Hypothalamus (tissue), 51 donors: ENCODE results near the gene SIGLEC7.
"Not testable (repeated sequence)": the region's sequence is repeated elsewhere in the genome, so short reads cannot be mapped to it uniquely, and the experiment has no call there.

ENCODE experiments used
- DNase-seq, 51 donors: peaks; one replicate each; lab custom pipeline; 2025; lab: John Stamatoyannopoulos, UW

The SIGLEC7 gene

DNA sequence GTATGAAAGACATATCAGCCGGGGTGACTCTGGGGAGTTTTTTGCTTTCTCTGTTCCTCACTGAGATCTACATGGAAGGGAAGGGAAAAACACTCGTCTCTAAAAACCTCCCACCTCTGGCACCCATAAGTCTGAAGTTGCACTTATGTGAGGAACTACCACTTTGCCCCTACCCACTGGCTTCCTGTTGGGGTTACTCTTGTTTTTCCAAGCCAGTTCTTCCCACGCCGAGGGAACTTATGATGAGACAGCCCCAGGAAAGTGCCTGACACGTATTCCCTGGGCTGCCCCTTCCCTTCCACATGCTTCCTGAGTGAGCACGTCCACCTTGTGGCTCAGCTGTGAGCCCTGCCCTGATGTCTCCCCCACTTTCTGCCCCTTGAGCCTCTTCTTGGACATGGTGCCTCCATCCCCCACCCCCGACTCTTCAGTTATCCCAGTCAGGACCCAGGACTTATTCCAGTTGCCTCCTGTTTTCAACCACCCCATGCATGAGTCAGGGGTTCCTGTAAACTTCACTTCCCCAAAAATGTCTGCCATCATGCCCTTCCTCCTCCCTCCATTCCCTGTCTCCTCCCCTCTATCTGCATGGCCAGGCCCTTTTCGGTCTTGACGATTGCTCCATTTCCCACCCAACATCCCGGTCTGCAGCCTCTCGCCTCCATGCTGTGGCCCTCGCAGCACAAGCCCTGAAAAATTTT is 5.1 kb upstream of the SIGLEC7 start:
- peak in 2 of 51 donors; percentile 4 to 9 for DNase-seq

DNA sequence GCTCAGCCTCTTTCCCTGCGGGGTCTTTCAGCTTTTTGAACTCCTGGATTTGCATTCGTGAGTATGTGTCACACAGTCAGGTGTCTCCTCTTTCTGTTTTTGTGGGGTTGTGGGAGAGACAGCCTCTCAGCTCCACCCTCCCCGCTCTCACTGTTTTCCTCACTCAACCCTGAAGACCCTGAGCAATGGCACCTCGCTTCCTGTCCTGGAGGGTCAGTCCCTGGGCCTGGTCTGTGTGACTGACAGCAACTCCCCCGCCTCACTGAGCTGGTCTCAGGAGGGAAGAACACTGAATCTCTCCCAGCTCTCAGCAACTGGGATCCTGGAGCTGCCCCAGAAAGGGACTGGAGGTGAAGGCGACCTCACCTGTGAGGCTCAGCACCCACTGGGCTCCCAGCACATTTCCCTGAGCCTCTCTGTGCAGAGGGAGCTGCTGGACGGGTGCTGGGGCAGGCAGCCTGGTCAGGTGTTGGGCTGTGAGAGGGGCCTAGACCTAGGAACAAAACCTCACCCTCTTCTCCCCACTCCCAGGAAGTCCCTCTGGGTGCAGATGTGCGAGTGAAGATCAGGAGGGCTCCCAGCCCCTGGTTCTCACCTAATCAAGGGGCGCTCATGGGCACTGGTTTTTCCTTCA is 4.2 kb upstream of the SIGLEC7 start:
- no peak for DNase-seq

GRCh38 chr19:51138549-51138979 is 3.5 kb upstream of the SIGLEC7 start:
- DNase-seq = peak in 6 of 51 donors; percentile 5 to 13 (median 10)

DNA sequence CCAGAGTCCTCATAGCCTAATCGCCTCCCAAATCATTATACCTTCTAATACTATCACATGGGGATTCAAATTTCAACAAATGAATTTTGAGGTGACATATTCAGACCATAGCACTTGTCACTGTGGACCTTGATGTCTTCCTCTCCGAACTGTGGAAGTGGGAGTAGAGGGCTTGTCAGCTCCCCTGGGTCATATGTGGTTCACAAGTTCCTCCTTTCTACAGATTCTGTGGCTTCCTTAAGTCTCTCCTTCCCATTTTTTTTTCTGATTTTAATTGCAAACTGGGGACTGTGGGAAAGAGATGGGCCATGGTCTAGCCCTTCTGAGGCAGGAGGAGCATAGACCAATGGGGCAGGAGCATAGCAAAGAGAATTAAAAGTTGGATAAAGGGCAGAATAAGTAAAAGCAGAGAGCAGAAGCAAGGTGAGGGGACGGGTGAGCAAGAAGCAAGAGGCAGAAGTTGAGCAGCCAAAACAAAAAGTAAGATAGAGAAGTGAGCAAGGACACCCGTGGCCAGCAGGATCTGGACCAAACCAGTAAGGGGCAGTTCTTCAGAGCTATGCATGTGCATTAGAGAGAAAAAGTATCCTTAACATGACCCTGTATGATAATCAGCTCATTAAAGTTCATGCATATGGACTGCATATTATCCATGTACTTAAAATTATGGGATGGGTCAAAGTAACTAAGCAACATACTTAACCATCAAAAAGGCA is 2.6 kb upstream of the SIGLEC7 start:
- peak in 1 of 51 donors; percentile 11 for DNase-seq

DNA sequence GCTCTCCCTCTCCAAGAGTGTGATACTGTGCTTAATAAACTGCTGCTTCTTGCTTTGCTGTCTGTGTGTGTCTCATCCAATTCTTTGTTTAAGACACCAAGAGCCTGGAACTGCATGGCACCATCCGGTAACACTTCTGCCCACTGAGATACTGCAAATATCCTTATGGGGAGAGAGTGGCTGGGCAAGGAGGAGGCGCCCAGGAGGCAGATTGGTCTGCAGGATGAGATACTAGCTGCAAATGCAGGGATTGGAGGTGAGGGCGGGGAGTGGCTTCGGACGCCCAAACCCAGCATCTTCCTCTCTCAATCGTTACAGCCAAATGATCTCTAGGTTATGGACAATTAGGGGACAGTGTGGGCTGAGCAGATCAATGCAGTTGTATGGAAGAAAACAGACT is 1.7 kb upstream of the SIGLEC7 start:
- DNase-seq = no peak

DNA sequence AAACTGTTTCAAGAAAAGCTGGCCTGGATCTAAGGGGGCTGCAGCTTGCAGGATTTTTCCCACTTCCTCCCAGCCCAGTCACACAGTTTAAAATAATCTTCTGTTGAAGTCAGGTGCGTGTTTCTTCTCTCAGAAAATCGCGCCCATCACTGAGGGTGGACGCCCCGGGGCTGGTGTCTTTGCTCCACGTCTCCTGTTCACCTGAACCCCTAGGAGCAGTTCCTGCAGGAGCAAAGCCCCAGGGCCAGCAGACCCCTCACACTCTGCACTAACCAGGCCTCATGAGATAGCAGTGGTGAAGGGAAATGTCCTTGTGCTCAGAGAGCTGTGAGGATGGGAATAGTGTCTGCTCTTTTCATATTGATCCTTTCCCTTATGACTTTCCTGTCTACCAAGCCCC is 920 bp upstream of the SIGLEC7 start:
- no peak for DNase-seq

DNA sequence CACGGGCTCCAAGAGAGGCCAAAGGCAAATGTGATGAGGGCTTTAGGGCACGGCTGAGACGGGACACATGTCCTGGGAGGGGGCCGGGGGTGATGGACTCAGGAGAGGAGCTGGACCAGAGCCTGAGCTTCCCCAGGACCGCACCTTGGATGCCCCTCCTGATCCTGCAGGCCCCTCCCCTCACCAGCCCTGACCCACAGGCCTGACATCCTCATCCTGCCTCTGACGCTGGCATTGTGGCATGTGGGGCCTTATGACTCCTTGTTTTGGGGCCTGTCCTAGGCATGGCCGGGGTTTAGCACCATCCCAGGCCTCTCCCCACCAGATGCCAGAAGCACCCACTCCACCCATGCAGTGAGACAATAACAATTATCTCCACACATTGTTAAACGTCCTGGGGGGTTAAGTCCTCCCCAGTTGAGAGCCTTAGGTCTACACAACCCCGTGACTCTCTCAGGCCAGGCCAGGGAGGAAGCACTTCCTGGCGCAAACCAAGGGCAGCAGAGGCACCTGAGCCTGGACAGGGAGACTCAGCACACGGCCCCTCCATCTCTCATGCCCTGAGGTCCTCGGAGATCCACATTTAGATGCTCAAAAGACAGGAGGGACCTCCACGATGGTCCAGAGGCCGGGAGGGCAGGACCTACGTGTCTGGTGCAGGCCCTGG is 841 bp downstream of the SIGLEC7 start:
- not testable (repeated sequence) for DNase-seq

DNA sequence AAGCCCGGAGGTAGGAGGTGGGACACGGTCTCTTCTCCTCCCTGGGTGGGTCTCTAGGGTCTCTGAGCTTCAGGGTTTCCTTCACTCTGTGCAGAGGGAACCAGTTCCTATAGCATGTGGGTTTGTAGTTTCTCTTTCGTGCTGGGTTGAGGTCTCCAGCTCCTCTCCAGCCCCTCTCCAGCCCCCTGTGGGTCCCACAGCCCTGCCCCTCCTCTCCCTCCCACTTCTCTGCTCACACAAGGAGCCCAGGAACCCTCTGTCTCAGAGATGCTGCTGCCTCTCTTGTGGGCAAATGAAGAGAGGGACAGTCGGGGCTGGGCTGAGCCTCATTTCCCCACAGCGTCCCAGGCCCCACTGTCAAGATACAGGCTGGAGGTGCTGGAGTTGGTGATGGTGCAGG is 1.4 kb downstream of the SIGLEC7 start:
- no peak for DNase-seq

- DNase-seq = no peak
Observed at GRCh38 chr19:51144482-51145045, 2.5 kb downstream of the SIGLEC7 start.

GRCh38 chr19:51145916-51146493 is 3.9 kb downstream of the SIGLEC7 start:
- DNase-seq = no peak

DNA sequence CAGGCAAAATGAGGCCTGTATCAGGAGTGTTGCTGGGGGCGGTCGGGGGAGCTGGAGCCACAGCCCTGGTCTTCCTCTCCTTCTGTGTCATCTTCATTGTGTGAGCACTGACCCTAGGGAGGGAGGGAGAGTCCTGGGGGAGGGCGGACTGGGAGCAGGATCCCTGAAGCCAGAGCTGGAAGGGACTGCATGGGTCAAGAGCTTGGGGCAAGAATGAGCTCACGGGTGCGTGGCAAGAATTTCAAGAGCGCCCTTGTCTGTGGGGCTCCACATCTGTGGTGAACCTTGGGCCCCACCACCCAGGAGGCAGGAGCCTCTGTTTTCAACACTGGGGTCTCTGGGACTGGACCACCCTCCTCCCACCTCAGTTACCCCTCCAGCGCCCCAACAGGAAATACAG is 4.7 kb downstream of the SIGLEC7 start:
- DNase-seq = no peak

- no peak for DNase-seq
Observed at GRCh38 chr19:51147663-51148062, 5.6 kb downstream of the SIGLEC7 start.

DNA sequence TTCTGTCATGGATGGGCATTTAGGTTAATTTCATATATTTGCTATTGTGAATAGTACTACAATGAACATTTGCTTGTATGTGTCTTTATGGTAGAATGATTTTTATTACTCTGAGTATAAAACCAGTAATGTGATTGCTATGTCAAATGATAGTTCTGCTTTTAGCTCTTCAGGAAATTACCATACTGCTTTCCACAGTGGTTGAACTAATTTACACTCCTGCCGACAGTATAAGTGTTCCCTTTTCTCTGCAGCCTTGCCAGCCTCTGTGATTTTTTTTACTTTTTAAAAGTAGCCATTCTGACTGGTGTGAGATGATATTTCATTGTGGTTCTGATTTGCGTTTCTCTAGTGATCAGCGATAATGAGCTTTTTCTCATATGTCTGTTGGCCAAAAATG is 6.5 kb downstream of the SIGLEC7 start:
- no peak for DNase-seq

DNA sequence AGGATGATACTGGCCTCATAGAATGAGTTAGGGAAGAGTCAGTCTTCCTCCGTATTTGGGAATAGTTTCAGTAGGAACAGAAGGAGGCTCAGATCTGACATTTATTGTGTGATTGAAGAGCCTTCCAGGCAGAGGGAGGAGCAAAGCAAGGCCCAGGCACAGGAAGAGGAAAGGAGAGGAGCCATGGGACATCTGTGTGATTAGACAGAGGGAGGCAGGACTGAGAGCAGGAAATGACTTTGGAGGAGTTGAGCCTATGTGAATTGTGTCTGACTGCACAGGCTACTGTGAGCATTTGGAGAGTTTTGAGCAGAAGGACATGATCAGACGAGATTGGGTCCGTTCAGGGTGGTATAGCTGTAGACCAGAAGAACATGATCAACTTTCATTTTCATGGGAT is 8.5 kb downstream of the SIGLEC7 start:
- no peak for DNase-seq

DNA sequence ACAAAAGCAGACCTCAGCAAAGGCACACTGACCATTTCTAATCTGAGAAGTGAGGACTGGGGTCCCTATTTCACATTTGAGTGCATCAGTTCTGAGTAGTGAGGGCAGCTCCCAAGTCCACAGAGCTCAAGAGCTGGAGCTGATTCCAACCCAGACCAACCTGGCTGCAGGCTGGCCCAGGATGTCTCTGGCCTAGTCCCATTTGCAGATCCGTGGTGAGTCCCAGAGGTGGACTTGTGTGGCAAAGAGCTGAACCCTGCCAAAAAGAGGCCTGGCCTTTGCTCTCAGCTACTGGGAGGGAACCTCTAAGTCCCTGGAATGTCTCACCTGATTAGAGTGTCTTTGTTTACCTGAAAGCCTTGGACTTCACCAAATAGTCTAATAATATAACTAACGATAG is 14.6 kb downstream of the SIGLEC7 start:
- DNase-seq = no peak

DNA sequence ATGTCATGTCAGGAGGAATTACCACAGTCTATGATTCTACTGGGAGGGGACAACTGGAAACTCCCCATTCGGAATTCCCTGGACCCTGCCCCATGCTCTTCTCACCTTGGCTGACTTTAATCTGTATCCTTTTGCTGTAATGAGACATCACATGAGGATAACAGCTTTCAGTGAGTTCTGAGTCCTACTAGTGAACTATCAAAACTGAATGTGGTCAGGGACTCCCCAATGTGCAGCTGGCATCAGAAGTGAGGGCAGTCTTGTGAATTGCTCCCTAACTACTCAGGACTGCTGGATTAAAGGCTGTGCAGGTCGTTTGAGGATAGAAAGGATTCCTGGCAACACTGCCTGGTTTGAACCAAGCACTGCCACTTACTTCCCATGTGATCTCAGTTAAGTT is 15.2 kb downstream of the SIGLEC7 start:
- DNase-seq = no peak

GRCh38 chr19:51158474-51159129 is 16.5 kb downstream of the SIGLEC7 start:
- DNase-seq = peak in 11 of 51 donors; percentile 1 to 49 (median 13)

GRCh38 chr19:51159656-51160055 is 17.6 kb downstream of the SIGLEC7 start:
- no peak for DNase-seq

DNA sequence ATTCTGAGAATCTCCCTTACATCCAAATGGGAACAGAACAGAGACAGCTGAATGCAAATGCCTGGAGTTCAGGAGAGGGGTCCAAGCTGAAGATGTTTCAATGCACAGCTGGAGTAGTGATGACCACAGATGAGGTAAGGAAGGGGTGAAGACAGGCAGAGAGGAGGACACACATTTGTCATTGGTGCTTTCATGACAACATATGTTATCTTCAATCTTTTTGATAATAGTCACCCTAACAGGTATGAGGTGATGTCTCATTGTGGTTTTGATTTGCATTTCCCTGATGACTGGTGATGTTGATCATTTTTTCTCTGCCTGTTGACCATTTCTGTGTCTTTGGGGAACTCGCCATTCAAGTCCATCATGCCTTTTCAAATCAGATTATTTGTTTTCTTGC is 19.2 kb downstream of the SIGLEC7 start:
- DNase-seq = no peak

DNA sequence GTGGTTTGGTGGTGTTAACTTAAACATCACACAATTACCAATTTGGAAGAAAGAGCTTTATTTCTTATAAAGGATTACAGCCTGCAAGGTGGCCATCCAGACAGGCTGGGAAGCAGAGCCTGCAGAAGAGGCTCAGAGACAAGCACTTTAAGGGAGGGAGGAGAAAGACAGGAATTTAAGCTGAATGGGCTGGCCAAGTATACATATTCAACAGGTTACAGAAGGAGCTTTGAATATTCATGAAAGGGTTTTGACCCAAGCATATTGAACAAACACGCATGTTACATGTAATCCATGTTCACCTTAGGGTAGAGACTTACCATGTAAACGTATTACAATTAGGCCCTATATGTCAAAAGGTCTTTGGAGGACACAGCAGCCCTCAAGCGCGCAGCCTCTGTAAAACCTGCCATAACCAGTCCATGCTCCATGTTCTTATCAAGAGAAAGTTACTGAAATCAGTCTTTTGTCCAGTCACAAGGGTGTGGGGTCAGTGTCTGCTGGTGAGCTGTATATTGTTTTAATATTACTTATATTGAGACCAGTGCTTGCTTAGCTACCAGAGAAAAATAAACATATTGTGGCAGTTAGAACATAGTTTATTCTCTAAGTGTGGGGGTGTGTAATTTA is 19.9 kb downstream of the SIGLEC7 start:
- DNase-seq = no peak
